Astrocyte of the cerebellum (primary cell): ENCODE data around the gene NTMT1.

Source experiments
- DNase-seq: peaks from one replicate; pipeline ENCODE4 v3.0.0-alpha.2; 2011; ENCODE audit warnings: low read depth
- H3K4me3 ChIP-seq: 2 replicates; pipeline ENCODE4 v1.5.1; 2011; ENCODE audit warnings: mild to moderate bottlenecking, low read depth, low read length, moderate library complexity
- in situ Hi-C: cut with HindIII; loops from 2 replicates; pipeline ENCODE4 v1.10.0; 2017; ENCODE audit warnings: low sequenced_read_pairs
- TF ChIP-seq, protein P1 (sequence below): IDR thresholded peaks from 2 replicates; pipeline ENCODE4 v1.5.1; 2012; ENCODE audit warnings: low read length, low read depth, moderate library complexity, mild to moderate bottlenecking; ENCODE audit errors: missing control alignments

Gene NTMT1

DNA sequence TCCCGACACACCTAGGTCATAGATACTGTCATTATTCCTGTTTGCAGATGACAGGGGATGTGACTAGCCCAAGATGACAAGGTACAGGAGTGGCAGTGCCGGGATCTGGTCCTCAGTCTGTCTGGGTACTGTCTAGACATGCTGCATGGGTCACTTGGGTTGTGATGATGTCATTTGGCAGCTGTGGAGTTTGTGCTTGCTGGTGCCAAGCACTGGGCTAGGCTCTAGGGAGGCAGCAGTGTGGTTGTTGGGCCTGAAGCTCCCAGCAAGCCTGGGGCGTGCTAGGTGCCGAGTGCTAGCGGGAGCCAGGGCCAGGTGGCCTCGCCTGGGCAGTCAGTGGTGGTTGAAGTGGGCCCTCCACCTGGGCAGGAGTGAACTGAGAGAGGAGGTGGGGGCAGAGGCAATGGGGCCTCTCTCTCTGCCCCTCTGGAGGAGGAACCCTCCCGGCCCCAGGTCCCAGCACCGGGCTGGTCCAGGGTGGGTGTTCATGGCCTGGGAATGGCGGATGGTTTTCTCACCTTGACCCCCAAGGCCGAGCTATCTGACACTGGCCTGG, 24.8 kb downstream of the NTMT1 start:
- in situ Hi-C loops: no loop called here
- TF ChIP-seq, protein P1, sequence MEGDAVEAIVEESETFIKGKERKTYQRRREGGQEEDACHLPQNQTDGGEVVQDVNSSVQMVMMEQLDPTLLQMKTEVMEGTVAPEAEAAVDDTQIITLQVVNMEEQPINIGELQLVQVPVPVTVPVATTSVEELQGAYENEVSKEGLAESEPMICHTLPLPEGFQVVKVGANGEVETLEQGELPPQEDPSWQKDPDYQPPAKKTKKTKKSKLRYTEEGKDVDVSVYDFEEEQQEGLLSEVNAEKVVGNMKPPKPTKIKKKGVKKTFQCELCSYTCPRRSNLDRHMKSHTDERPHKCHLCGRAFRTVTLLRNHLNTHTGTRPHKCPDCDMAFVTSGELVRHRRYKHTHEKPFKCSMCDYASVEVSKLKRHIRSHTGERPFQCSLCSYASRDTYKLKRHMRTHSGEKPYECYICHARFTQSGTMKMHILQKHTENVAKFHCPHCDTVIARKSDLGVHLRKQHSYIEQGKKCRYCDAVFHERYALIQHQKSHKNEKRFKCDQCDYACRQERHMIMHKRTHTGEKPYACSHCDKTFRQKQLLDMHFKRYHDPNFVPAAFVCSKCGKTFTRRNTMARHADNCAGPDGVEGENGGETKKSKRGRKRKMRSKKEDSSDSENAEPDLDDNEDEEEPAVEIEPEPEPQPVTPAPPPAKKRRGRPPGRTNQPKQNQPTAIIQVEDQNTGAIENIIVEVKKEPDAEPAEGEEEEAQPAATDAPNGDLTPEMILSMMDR: no peak
- no peak for DNase-seq
- H3K4me3 ChIP-seq: no peak overlapping the region

DNA sequence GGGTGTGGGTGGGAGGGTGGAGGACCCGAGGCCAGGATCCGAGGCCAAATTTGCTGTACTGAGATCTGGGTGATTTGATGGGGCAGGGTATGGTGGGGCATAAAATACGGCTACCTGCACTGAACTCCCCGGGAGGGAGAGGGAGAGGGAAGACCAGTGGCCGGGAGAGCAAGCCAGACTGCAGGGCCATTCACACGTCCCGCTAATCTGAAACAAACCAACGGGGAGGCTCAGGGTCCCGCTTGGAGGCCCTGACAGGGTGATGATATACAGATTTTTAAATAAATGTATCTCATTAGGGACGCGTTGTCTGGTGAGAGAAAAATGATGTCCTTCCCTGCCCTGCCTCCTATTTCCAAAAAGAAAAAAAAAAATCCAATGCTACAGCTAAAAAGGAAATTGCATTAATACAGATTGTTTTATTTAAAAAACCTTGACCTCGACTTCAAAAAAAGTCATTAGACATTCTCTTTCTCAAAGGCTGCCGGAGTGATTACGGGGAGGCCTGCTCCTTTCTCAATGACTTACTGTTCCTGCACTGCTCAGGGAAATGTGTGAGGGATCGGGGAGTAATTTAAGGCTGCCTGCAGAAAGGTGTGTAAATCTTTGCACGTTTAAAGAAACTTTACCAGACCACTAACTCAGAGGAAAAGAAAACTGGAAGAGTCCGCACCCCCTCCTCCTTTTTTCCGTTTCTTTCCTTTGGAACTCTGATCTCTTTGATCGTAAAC, 28.0 kb downstream of the NTMT1 start:
- no peak for DNase-seq
- in situ Hi-C loops: no loop called here
- no peak overlapping the region for H3K4me3 ChIP-seq
- TF ChIP-seq, protein P1: no peak

DNA sequence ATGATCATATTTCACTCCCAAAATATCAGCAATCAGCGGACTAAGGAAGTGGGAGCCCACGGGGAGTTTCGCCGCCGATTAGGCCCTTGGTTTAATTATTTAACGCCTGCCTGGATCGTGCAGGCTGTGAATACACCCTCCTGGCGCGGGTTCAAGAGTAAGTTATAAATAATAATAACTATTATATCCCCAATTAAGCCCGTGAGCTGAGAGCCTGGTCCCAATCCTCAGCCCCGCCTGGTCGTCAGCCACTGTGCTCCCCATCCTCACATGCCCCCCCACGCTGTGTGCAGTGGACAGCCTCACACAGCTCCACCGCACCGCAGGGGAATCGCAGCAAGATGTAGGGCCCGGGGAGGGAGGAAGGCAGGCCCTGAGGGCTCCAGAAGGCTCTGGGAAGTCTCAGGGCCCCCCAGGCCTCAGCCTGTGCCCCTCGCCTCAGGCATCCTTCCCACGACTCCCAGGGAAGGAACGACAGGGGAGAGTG, 28.6 kb downstream of the NTMT1 start:
- H3K4me3 ChIP-seq: no peak overlapping the region
- TF ChIP-seq, protein P1: no peak
- DNase-seq: no peak
- in situ Hi-C loops: no loop called here

DNA sequence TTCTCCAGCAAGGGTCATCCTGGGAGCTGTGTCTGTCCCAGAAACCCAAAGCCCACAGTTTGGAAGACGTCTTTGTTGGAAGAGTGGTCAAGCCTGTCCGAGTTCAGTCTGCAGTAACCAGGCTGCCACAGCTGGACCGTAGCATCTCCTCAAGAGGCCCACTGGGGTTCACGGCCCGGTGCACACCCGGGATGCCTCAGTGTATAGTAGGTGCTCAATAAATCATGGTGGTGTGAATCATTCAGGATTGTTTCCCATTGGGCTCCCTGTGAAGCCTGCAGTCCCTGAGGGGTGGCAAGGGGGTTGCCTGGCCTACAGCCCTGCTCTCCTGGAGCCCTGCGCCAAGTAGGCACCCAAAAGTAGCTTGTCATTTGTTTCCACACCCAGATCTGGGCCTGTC, 29.2 kb downstream of the NTMT1 start:
- no peak overlapping the region for H3K4me3 ChIP-seq
- DNase-seq: no peak
- in situ Hi-C loops: no loop called here
- TF ChIP-seq, protein P1: no peak

DNA sequence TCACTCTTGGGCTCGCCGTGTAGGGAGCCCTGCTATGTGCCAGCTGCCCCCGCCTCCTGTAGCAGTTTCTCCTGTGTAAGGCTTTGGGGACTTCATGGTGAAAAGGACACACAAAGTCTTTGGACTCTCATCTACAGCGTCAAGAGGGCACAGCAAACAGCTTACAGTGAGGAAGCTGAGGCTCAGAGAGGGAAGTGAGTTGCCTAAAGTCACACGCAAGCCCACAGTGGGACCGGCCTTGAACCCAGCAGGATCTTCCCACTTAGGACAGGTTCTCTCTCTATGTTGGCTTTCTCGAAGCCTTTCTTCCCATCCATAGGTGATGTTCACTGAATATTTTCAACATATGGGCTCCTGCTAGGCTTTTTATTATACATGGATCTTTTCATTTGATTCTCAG, 29.7 kb downstream of the NTMT1 start:
- in situ Hi-C loops: no loop called here
- H3K4me3 ChIP-seq: no peak overlapping the region
- TF ChIP-seq, protein P1: no peak
- DNase-seq: no peak

DNA sequence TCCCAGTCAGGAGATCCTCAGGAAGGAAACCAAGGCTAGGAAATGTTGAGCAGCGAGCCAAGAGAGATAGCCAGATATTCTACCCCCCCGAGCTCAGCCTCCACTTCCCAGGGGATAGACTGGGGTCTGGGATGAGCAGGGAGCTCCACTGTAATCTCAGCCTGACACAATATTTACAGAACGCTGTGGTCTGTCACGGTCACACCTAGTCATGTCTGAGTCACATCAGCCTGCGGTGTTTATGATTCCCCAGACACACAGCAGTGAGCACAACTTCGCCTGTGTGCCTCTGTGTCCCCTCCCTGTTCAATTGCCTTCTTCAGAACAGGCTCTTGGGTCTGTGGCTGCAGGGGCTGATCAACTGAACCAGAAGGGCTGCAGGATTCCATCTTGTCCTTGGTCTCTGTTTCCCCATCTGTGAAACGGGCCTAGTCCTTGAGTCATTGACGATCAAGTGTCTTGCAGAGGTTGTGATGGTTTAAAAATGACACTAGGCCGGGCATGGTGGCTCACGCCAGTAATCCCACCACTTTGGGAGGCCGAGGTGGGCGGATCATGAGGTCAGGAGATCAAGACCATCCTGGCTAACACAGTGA, 30.9 kb downstream of the NTMT1 start:
- in situ Hi-C loops: no loop called here
- TF ChIP-seq, protein P1: no peak
- no peak for DNase-seq
- H3K4me3 ChIP-seq: no peak overlapping the region
